IPS DF 6.9 (cell line): ENCODE data around the gene MBOAT2.

Experiments
- DNase-seq: peaks from one replicate; pipeline ENCODE4 v3.0.0-alpha.2; 2013; ENCODE audit warnings: low read depth, low spot score
- H3K27ac ChIP-seq: one replicate; pipeline ENCODE4 v1.5.1; 2013; ENCODE audit warnings: low read length, control low read depth
- H3K27me3 ChIP-seq: 2 replicates; pipeline ENCODE4 v1.6.1; 2013; ENCODE audit warnings: mild to moderate bottlenecking, low read length; ENCODE audit not compliant: control insufficient read depth, insufficient read depth
- H3K36me3 ChIP-seq: 2 replicates; pipeline ENCODE4 v1.6.1; 2013; ENCODE audit warnings: low read length; ENCODE audit not compliant: control insufficient read depth, insufficient read depth
- H3K4me1 ChIP-seq: 2 replicates; pipeline ENCODE4 v1.6.1; 2013; ENCODE audit warnings: low read length; ENCODE audit not compliant: control insufficient read depth, insufficient read depth
- H3K4me3 ChIP-seq: 2 replicates; pipeline ENCODE4 v1.5.1; 2013; ENCODE audit warnings: mild to moderate bottlenecking, low read length
- H3K9me3 ChIP-seq: 2 replicates; pipeline ENCODE4 v1.6.1; 2013; ENCODE audit warnings: low read length, inconsistent platforms; ENCODE audit not compliant: control insufficient read depth, insufficient read depth
- WGBS: extraction: QIAGEN DNeasy Blood & Tissue Kit; methylation state at CpG from one replicate; pipeline ENCODE4 v1.1.7; 2013; ENCODE audit warnings: mixed read lengths, missing lambda C conversion rate; ENCODE audit not compliant: insufficient read length, insufficient coverage; 5-methylcytosine and 5-hydroxymethylcytosine counted together

Gene MBOAT2

GRCh38 chr2:8993902-8994278, 9.6 kb downstream of the MBOAT2 start:
- Histone ChIP-seq H3K4me1 (0 out of 2 replicates have a peak, but pooled peaks cover 2% of the 10 kb centered on the region), H3K4me3 (no peak overlapping the region), H3K27me3 (no peaks in the 10 kb centered on the region), H3K36me3 (no peaks in the 10 kb centered on the region), H3K27ac (no peak overlapping the region), H3K9me3 (no peaks in the 10 kb centered on the region)
- no CpG with 5 or more reads among the region's 7 CpGs for WGBS
- no peak for DNase-seq

- H3K4me1 ChIP-seq: 0 out of 2 replicates have a peak, but pooled peaks cover 2% of the 10 kb centered on the region
- no peak for DNase-seq
These were observed 10.1 kb downstream of the MBOAT2 start for GRCh38 chr2:8993196-8993901.

GRCh38 chr2:8992643-8993042, 10.8 kb downstream of the MBOAT2 start:
- H3K4me1 ChIP-seq: 0 out of 2 replicates have a peak, but pooled peaks cover 2% of the 10 kb centered on the region
- WGBS: no CpG with 5 or more reads among the region's 5 CpGs
- H3K27ac ChIP-seq: no peak overlapping the region
- H3K4me3 ChIP-seq: no peak overlapping the region
- no peaks in the 10 kb centered on the region for H3K9me3 ChIP-seq
- no peaks in the 10 kb centered on the region for H3K36me3 ChIP-seq
- H3K27me3 ChIP-seq: no peaks in the 10 kb centered on the region
- DNase-seq: no peak

More at GRCh38 chr2:8993196-8993901, 10.1 kb downstream of the MBOAT2 start:
- Histone ChIP-seq H3K27me3 (no peaks in the 10 kb centered on the region), H3K27ac (no peak overlapping the region), H3K36me3 (no peaks in the 10 kb centered on the region), H3K4me3 (no peak overlapping the region), H3K9me3 (no peaks in the 10 kb centered on the region)
- WGBS: no CpG with 5 or more reads among the region's 7 CpGs

GRCh38 chr2:8989536-8990079, 13.9 kb downstream of the MBOAT2 start:
- no peaks in the 10 kb centered on the region for H3K27me3 ChIP-seq
- H3K36me3 ChIP-seq: no peaks in the 10 kb centered on the region
- no peaks in the 10 kb centered on the region for H3K9me3 ChIP-seq
- H3K4me3 ChIP-seq: no peak overlapping the region
- no CpG with 5 or more reads among the region's 5 CpGs for WGBS
- DNase-seq: no peak
- no peaks in the 10 kb centered on the region for H3K4me1 ChIP-seq
- H3K27ac ChIP-seq: no peak overlapping the region

- WGBS: no CpG with 5 or more reads among the region's 3 CpGs
- no peaks in the 10 kb centered on the region for H3K36me3 ChIP-seq
- H3K9me3 ChIP-seq: no peaks in the 10 kb centered on the region
- H3K4me1 ChIP-seq: no peaks in the 10 kb centered on the region
- no peak for DNase-seq
- no peaks in the 10 kb centered on the region for H3K27me3 ChIP-seq
- no peak overlapping the region for H3K4me3 ChIP-seq
- H3K27ac ChIP-seq: no peak overlapping the region
These were observed 16.1 kb downstream of the MBOAT2 start for GRCh38 chr2:8987410-8987809.

- Histone ChIP-seq H3K9me3 (no peaks in the 10 kb centered on the region), H3K27ac (no peak overlapping the region), H3K27me3 (no peaks in the 10 kb centered on the region), H3K4me1 (no peaks in the 10 kb centered on the region), H3K36me3 (no peaks in the 10 kb centered on the region), H3K4me3 (no peak overlapping the region)
- no CpG with 5 or more reads among the region's 11 CpGs for WGBS
- peak; percentile 39 for DNase-seq
These were observed 17.0 kb downstream of the MBOAT2 start for GRCh38 chr2:8986327-8986976.

GRCh38 chr2:8985561-8986326, 17.7 kb downstream of the MBOAT2 start:
- Histone ChIP-seq H3K27ac (no peak overlapping the region), H3K4me3 (no peak overlapping the region), H3K4me1 (no peaks in the 10 kb centered on the region), H3K36me3 (no peaks in the 10 kb centered on the region), H3K9me3 (no peaks in the 10 kb centered on the region), H3K27me3 (no peaks in the 10 kb centered on the region)
- WGBS: no CpG with 5 or more reads among the region's 4 CpGs
- DNase-seq: no peak

GRCh38 chr2:8984855-8985254, 18.6 kb downstream of the MBOAT2 start:
- Histone ChIP-seq H3K27ac (no peak overlapping the region), H3K36me3 (no peaks in the 10 kb centered on the region), H3K27me3 (no peaks in the 10 kb centered on the region), H3K9me3 (no peaks in the 10 kb centered on the region), H3K4me3 (no peak overlapping the region), H3K4me1 (no peaks in the 10 kb centered on the region)
- DNase-seq: no peak
- WGBS: no CpG with 5 or more reads among the region's 4 CpGs

GRCh38 chr2:8984157-8984556, 19.3 kb downstream of the MBOAT2 start:
- no peak overlapping the region for H3K4me3 ChIP-seq
- no peaks in the 10 kb centered on the region for H3K27me3 ChIP-seq
- H3K36me3 ChIP-seq: no peaks in the 10 kb centered on the region
- no peak overlapping the region for H3K27ac ChIP-seq
- H3K4me1 ChIP-seq: no peaks in the 10 kb centered on the region
- no peaks in the 10 kb centered on the region for H3K9me3 ChIP-seq
- no CpG with 5 or more reads among the region's 5 CpGs for WGBS
- DNase-seq: no peak

- H3K4me3 ChIP-seq: no peak overlapping the region
- DNase-seq: no peak
- H3K27me3 ChIP-seq: no peaks in the 10 kb centered on the region
- H3K27ac ChIP-seq: no peak overlapping the region
- no peaks in the 10 kb centered on the region for H3K9me3 ChIP-seq
- H3K36me3 ChIP-seq: no peaks in the 10 kb centered on the region
- no CpG with 5 or more reads among the region's 1 CpG for WGBS
- H3K4me1 ChIP-seq: no peaks in the 10 kb centered on the region
These were observed 19.9 kb downstream of the MBOAT2 start for GRCh38 chr2:8983571-8983970.
